GM15510 (cell line): Measurements from ENCODE around the gene PPIP5K2.

Experiments used
- POLR2A ChIP-seq: IDR thresholded peaks from 3 replicates; pipeline ENCODE4 v1.6.1; 2011; ENCODE audit warnings: borderline replicate concordance; ENCODE audit not compliant: insufficient read length; ENCODE audit errors: extremely low read depth

The PPIP5K2 gene

GRCh38 chr5:103256178-103256577 is 136.1 kb downstream of the PPIP5K2 start:
- TF ChIP-seq POLR2A, result no peak

GRCh38 chr5:103258368-103258956 is 138.4 kb downstream of the PPIP5K2 start, which contains the start of gene MACIR:
Gene MACIR (plus strand): TSS chr5:103258763. CDS start chr5:103275920, 17,157 bp downstream.
- TF ChIP-seq POLR2A, result peak; percentile 79

GRCh38 chr5:103258957-103259704 is 139.0 kb downstream of the PPIP5K2 start:
- peak; percentile 53 for TF ChIP-seq POLR2A

- TF ChIP-seq POLR2A, result no peak
These were observed 139.7 kb downstream of the PPIP5K2 start for GRCh38 chr5:103259705-103260355.

GRCh38 chr5:103260951-103261350 is 140.8 kb downstream of the PPIP5K2 start:
- TF ChIP-seq POLR2A, result no peak
